ENCODE measurements around the gene LRIT2.

GRCh38 chr10:84173501-84173929 lies 51.8 kb downstream of the LRIT2 start, which contains the start of gene GPR15LG:
- no peak for TF ChIP-seq CTCF (conservative IDR thresholded peaks at IDR 0.05; ENCODE audit: low read depth, low read length)
- TF ChIP-seq EZH2 (IDR thresholded peaks at IDR 0.05; ENCODE audit: borderline replicate concordance, low read depth, low read length, poor library complexity, severe bottlenecking): no peak
